Neural cell (in vitro differentiated cells): Measurements from ENCODE around the gene FILIP1. TPM values are rescaled to one million over a fixed set of nuclear protein-coding genes. Genes with fewer than 3 reads are reported as not detected.

Experiments
- H2AFZ ChIP-seq: fragments of 200-600, 300-800 bp; sonication (generic), shearing (Covaris generic); 2 replicates; pipeline ENCODE4 v1.6.0; 2014; ENCODE audit warnings: low read depth, mild to moderate bottlenecking, antibody characterized with exemption, low read length, moderate library complexity
- H3F3A ChIP-seq: fragments of 200-600 bp; shearing (Covaris generic); 2 replicates; pipeline ENCODE4 v1.6.1; 2016; ENCODE audit warnings: mild to moderate bottlenecking, moderate library complexity, mixed read lengths, antibody characterized with exemption, low read length; ENCODE audit not compliant: insufficient read depth, poor library complexity, severe bottlenecking
- H3K27ac ChIP-seq: fragments of 200-600, 300-800 bp; sonication (generic), shearing (Covaris generic); 2 replicates; pipeline ENCODE4 v1.5.1; 2014; ENCODE audit warnings: mild to moderate bottlenecking, low read length, moderate library complexity
- H3K27me3 ChIP-seq: fragments of 300-800, 200-600 bp; sonication (generic), shearing (Covaris generic); 2 replicates; pipeline ENCODE4 v1.6.0; 2014; ENCODE audit warnings: mild to moderate bottlenecking, low read depth, low read length, moderate library complexity; ENCODE audit not compliant: insufficient read depth
- H3K36me3 ChIP-seq: fragments of 300-800, 200-600 bp; sonication (generic), shearing (Covaris generic); 2 replicates; pipeline ENCODE4 v1.5.1; 2014; ENCODE audit warnings: mild to moderate bottlenecking, antibody characterized with exemption, low read length, moderate library complexity; ENCODE audit not compliant: insufficient read depth
- H3K4me2 ChIP-seq: fragments of 300-800, 200-600 bp; sonication (generic), shearing (Covaris generic); 2 replicates; pipeline ENCODE4 v1.6.0; 2014; ENCODE audit warnings: mild to moderate bottlenecking, low read length
- H3K4me3 ChIP-seq: fragments of 300-800, 200-600 bp; sonication (generic), shearing (Covaris generic); 2 replicates; pipeline ENCODE4 v1.5.1; 2014; ENCODE audit warnings: mild to moderate bottlenecking, low read length, moderate library complexity
- H3K79me2 ChIP-seq: fragments of 200-600 bp; shearing (Covaris generic); replicated peaks from 2 replicates; pipeline ENCODE4 v1.6.0; 2014; ENCODE audit warnings: mild to moderate bottlenecking, low read length, moderate library complexity; ENCODE audit not compliant: insufficient read depth
- H3K9ac ChIP-seq: fragments of 300-800, 200-600 bp; sonication (generic), shearing (Covaris generic); 2 replicates; pipeline ENCODE4 v1.6.1; 2016; ENCODE audit warnings: mild to moderate bottlenecking, low read length, mixed read lengths
- H3K9me2 ChIP-seq: fragments of 200-600 bp; shearing (Covaris generic); 2 replicates; pipeline ENCODE4 v1.6.1; 2016; ENCODE audit warnings: mild to moderate bottlenecking, low read length, mixed read lengths; ENCODE audit not compliant: insufficient read depth
- H3K9me3 ChIP-seq: fragments of 200-600, 300-800 bp; sonication (generic), shearing (Covaris generic); 2 replicates; pipeline ENCODE4 v1.6.1; 2016; ENCODE audit warnings: mild to moderate bottlenecking, mixed run types, low read length, moderate library complexity, mixed read lengths
- H4K20me1 ChIP-seq: fragments of 200-600 bp; shearing (Covaris generic); 2 replicates; pipeline ENCODE4 v1.6.1; 2016; ENCODE audit warnings: mild to moderate bottlenecking, mixed run types; ENCODE audit not compliant: insufficient read depth
- EP300 ChIP-seq: fragments of 450-650 bp; conservative IDR thresholded peaks from 2 replicates; pipeline ENCODE4 v1.6.1; 2014; ENCODE audit warnings: antibody characterized with exemption, mild to moderate bottlenecking, moderate library complexity; ENCODE audit not compliant: poor library complexity, severe bottlenecking
- EZH2 ChIP-seq: fragments of 200-600, 300-800 bp; shearing (Covaris generic), sonication (generic); IDR thresholded peaks from 2 replicates; pipeline ENCODE4 v1.6.1; 2014; ENCODE audit warnings: antibody characterized with exemption, low read length, borderline replicate concordance, mild to moderate bottlenecking; ENCODE audit not compliant: insufficient read depth, poor library complexity, severe bottlenecking
- MXI1 ChIP-seq: fragments of 450-650 bp; conservative IDR thresholded peaks from 2 replicates; pipeline ENCODE4 v1.6.1; 2014; ENCODE audit warnings: antibody characterized with exemption, mild to moderate bottlenecking; ENCODE audit not compliant: poor library complexity, severe bottlenecking
- POLR2AphosphoS5 ChIP-seq: IDR thresholded peaks from 2 replicates; pipeline ENCODE4 v1.6.1; 2012
- RAD21 ChIP-seq: fragments of 450-650 bp; conservative IDR thresholded peaks from 2 replicates; pipeline ENCODE4 v1.6.1; 2014; ENCODE audit warnings: antibody characterized with exemption, mild to moderate bottlenecking, moderate library complexity
- SMC3 ChIP-seq: fragments of 450-650 bp; conservative IDR thresholded peaks from 2 replicates; pipeline ENCODE4 v1.6.1; 2014; ENCODE audit warnings: antibody characterized with exemption, mild to moderate bottlenecking, moderate library complexity; ENCODE audit not compliant: poor library complexity
- TAF1 ChIP-seq: IDR thresholded peaks from 2 replicates; pipeline ENCODE4 v1.6.1; 2012; ENCODE audit warnings: low read depth
- polyA plus RNA-seq: library from polyadenylated mRNA; depleted of rRNA; stranded (reverse); fragments of >200 nt; gene quantifications from 2 replicates; pipeline ENCODE4 v1.2.3, GENCODE V29; 2014
- TF ChIP-seq, protein P1 (sequence below): fragments of 450-650 bp; IDR thresholded peaks from 2 replicates; pipeline ENCODE4 v1.5.1; 2014; ENCODE audit warnings: antibody characterized with exemption, mild to moderate bottlenecking, moderate library complexity; ENCODE audit not compliant: poor library complexity, severe bottlenecking
- TF ChIP-seq, protein P2 (sequence below): IDR thresholded peaks from 2 replicates; pipeline ENCODE4 v1.6.1; 2012; ENCODE audit warnings: borderline replicate concordance

The FILIP1 gene
- polyA plus RNA-seq, 1 donor from 2014 or later, result 1.4 TPM

DNA sequence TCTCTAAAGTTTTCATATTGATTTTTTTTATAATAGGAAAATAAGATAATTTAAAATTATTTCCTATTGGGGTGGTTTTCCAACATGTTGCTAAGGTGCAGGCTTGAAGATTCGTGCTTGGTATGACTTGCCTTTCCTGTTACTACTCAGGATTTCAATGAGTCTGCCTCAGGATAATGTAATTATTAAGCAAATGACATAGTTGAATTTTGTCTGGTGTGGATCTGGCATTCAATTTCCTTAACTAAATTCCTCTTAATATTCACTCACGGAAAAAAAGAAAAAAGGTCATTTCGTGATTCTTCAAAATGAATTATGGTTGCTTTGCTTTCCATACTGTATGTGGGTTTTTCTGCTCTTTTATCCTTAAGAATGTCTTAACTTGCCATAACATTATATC lies 9.3 kb upstream of the FILIP1 start:
- Histone ChIP-seq H3K9me2 (no peaks in the 10 kb centered on the region), H3K36me3 (no peaks in the 10 kb centered on the region), H3K4me2 (no peak overlapping the region), H3K27ac (no peak overlapping the region), H3K79me2 (no peaks in the 10 kb centered on the region), H3K9ac (no peak overlapping the region), H3K4me3 (no peak overlapping the region), H3K9me3 (no peaks in the 10 kb centered on the region), H4K20me1 (no peaks in the 10 kb centered on the region), H2AFZ (no peak overlapping the region), H3F3A (no peaks in the 10 kb centered on the region), H3K27me3 (no peaks in the 10 kb centered on the region)
- TF ChIP-seq RAD21, result no peak
- TF ChIP-seq, protein P1, sequence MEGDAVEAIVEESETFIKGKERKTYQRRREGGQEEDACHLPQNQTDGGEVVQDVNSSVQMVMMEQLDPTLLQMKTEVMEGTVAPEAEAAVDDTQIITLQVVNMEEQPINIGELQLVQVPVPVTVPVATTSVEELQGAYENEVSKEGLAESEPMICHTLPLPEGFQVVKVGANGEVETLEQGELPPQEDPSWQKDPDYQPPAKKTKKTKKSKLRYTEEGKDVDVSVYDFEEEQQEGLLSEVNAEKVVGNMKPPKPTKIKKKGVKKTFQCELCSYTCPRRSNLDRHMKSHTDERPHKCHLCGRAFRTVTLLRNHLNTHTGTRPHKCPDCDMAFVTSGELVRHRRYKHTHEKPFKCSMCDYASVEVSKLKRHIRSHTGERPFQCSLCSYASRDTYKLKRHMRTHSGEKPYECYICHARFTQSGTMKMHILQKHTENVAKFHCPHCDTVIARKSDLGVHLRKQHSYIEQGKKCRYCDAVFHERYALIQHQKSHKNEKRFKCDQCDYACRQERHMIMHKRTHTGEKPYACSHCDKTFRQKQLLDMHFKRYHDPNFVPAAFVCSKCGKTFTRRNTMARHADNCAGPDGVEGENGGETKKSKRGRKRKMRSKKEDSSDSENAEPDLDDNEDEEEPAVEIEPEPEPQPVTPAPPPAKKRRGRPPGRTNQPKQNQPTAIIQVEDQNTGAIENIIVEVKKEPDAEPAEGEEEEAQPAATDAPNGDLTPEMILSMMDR, result no peak
- TF ChIP-seq EZH2, result no peak

DNA sequence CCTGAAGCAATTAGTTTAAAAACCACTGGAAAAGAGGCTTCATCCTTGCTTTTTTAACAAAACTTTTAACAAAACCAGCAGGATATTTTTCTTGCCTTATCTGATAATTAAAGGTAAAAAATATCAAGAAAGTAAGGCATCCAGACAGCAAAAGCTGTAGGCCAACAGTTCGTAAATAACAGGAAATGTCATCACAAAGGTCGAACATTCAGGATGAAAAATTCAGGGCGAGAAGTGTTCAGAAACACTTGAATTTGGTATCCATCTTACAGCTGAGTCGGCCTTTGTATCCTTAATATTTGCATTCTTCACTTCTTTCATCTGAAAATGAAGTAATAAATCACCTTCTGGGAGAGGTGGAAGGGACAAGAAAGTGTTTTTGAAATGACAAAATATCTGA lies 8.2 kb upstream of the FILIP1 start:
- Histone ChIP-seq H3K4me2 (no peak overlapping the region), H3K27ac (no peak overlapping the region), H3K4me3 (no peak overlapping the region), H3K36me3 (no peaks in the 10 kb centered on the region), H3K79me2 (no peaks in the 10 kb centered on the region), H3F3A (no peaks in the 10 kb centered on the region), H3K9ac (no peak overlapping the region), H2AFZ (no peak overlapping the region), H3K9me3 (no peaks in the 10 kb centered on the region), H3K27me3 (no peaks in the 10 kb centered on the region), H3K9me2 (no peaks in the 10 kb centered on the region), H4K20me1 (no peaks in the 10 kb centered on the region)
- TF ChIP-seq, protein P1, result no peak
- TF ChIP-seq EP300, result no peak
- no peak for TF ChIP-seq TAF1
- TF ChIP-seq EZH2, result no peak
- TF ChIP-seq RAD21, result no peak
- TF ChIP-seq POLR2AphosphoS5, result no peak
- TF ChIP-seq, protein P2, sequence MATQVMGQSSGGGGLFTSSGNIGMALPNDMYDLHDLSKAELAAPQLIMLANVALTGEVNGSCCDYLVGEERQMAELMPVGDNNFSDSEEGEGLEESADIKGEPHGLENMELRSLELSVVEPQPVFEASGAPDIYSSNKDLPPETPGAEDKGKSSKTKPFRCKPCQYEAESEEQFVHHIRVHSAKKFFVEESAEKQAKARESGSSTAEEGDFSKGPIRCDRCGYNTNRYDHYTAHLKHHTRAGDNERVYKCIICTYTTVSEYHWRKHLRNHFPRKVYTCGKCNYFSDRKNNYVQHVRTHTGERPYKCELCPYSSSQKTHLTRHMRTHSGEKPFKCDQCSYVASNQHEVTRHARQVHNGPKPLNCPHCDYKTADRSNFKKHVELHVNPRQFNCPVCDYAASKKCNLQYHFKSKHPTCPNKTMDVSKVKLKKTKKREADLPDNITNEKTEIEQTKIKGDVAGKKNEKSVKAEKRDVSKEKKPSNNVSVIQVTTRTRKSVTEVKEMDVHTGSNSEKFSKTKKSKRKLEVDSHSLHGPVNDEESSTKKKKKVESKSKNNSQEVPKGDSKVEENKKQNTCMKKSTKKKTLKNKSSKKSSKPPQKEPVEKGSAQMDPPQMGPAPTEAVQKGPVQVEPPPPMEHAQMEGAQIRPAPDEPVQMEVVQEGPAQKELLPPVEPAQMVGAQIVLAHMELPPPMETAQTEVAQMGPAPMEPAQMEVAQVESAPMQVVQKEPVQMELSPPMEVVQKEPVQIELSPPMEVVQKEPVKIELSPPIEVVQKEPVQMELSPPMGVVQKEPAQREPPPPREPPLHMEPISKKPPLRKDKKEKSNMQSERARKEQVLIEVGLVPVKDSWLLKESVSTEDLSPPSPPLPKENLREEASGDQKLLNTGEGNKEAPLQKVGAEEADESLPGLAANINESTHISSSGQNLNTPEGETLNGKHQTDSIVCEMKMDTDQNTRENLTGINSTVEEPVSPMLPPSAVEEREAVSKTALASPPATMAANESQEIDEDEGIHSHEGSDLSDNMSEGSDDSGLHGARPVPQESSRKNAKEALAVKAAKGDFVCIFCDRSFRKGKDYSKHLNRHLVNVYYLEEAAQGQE, result no peak
- TF ChIP-seq SMC3, result no peak
- TF ChIP-seq MXI1, result no peak
